GM12878 (cell line): ENCODE results near the gene SRCAP.

Experiments
- E2F4 ChIP-seq: IDR thresholded peaks from 2 replicates; pipeline ENCODE4 v1.6.1; 2012; ENCODE audit warnings: low read depth, low read length, improper control_type of control experiment
- EZH2 ChIP-seq: IDR thresholded peaks from 2 replicates; pipeline ENCODE4 v1.6.1; 2012; ENCODE audit warnings: low read depth, mild to moderate bottlenecking, control low read depth, inconsistent platforms, low read length, borderline replicate concordance; ENCODE audit not compliant: control insufficient read depth
- ZNF592 ChIP-seq: fragments of 450-650 bp; IDR thresholded peaks from 2 replicates; pipeline ENCODE4 v1.6.1; 2017; ENCODE audit warnings: mild to moderate bottlenecking, moderate library complexity

- TF ChIP-seq E2F4 = no peak
- TF ChIP-seq ZNF592 = no peak
- TF ChIP-seq EZH2 = no peak
Measured at GRCh38 chr16:30736995-30737793, 38.2 kb downstream of the SRCAP start.
